Coronary artery (tissue), 2 donors: ENCODE results near the gene EDC3.

Experiments
- DNase-seq: peaks from one replicate; pipeline ENCODE4 v3.0.0-alpha.2; 2017; ENCODE audit warnings: low spot score
- H3K27ac ChIP-seq, 2 donors: fragments of 200-600 bp; sonication (generic); one replicate each; pipeline ENCODE4 v1.5.1; 2016 to 2019
- H3K4me3 ChIP-seq: fragments of 200-600 bp; sonication (generic); 2 replicates; pipeline ENCODE4 v1.5.1; 2016; ENCODE audit warnings: mild to moderate bottlenecking, moderate library complexity
- TF ChIP-seq, protein P1 (sequence below): fragments of 200-600 bp; sonication (generic); IDR thresholded peaks from one replicate; pipeline ENCODE4 v1.5.1; 2019; ENCODE audit warnings: antibody characterized with exemption

EDC3 gene

DNA sequence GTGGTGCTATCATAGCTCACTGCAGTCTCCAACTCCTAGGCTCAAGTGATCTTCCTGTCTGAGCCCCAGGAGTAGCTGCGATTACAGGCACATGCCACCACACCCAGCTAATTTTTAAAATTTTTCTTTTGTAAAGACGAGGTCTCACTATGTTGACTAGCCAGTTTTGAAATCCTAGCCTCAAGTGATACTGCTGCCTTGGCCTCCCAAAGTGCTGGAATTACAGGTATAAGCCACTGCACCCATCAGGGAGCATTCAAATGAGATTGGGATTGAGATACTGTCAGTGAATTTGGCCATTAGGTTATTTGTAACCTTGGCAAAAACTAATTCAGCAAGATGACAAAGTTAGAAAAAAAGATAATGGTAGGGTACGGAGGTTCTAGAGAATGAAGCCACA, 21.7 kb downstream of the EDC3 start:
- H3K27ac ChIP-seq = no peak overlapping the region
- TF ChIP-seq, protein P1, sequence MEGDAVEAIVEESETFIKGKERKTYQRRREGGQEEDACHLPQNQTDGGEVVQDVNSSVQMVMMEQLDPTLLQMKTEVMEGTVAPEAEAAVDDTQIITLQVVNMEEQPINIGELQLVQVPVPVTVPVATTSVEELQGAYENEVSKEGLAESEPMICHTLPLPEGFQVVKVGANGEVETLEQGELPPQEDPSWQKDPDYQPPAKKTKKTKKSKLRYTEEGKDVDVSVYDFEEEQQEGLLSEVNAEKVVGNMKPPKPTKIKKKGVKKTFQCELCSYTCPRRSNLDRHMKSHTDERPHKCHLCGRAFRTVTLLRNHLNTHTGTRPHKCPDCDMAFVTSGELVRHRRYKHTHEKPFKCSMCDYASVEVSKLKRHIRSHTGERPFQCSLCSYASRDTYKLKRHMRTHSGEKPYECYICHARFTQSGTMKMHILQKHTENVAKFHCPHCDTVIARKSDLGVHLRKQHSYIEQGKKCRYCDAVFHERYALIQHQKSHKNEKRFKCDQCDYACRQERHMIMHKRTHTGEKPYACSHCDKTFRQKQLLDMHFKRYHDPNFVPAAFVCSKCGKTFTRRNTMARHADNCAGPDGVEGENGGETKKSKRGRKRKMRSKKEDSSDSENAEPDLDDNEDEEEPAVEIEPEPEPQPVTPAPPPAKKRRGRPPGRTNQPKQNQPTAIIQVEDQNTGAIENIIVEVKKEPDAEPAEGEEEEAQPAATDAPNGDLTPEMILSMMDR = no peak
- no peak overlapping the region for H3K4me3 ChIP-seq
- no peak for DNase-seq

- DNase-seq = no peak
- TF ChIP-seq, protein P1 = no peak
- Histone ChIP-seq H3K27ac (no peak overlapping the region), H3K4me3 (no peak overlapping the region)
Observed at GRCh38 chr15:74669627-74670026, 26.2 kb downstream of the EDC3 start.

- TF ChIP-seq, protein P1 = no peak
- Histone ChIP-seq H3K27ac (no peak overlapping the region), H3K4me3 (no peak overlapping the region)
- no peak for DNase-seq
Observed at GRCh38 chr15:74667975-74668374, 27.8 kb downstream of the EDC3 start.

- Histone ChIP-seq H3K27ac (peak overlapping the region; percentile 20 to 66), H3K4me3 (no peak overlapping the region)
Observed at GRCh38 chr15:74664670-74665069, 31.2 kb downstream of the EDC3 start.

DNA sequence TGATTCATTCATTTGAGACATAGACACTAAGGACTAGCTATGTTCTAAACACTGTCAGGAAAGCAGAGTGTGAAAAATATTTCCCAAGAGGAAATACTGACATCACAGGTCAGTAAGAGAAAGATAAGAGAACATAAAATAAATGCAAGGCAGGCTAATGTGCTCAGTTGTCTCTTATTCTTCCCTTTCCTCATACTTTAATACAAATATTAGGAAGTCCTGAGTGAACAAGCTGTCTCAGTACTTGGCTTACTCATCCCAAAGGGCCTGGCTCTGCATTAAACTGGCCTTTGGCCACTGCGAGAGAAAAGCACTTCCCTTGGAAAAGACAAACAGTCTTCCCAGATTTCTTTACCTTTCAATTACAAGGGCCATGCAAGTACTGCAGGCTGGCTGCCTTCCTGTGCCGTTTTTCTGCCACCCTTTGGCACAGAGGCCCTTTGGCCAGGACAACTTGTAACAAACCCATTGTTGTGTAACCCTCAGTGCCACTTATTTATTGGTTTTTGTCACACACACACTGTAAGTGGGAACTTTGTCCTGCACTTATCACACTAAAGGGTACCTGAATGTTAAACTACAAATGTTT, 31.7 kb downstream of the EDC3 start:
- TF ChIP-seq, protein P1 = no peak
- DNase-seq = no peak
- Histone ChIP-seq H3K4me3 (no peak overlapping the region), H3K27ac (peak overlapping the region; percentile 20 to 66)

More at GRCh38 chr15:74664670-74665069, 31.2 kb downstream of the EDC3 start:
- TF ChIP-seq, protein P1 = no peak
- no peak for DNase-seq

- no peak overlapping the region for H3K4me3 ChIP-seq
- no peak for DNase-seq
- TF ChIP-seq, protein P1 = no peak
- peak overlapping the region in 1 of 2 donors; percentile 66 for H3K27ac ChIP-seq
Observed at GRCh38 chr15:74663303-74664027, 32.4 kb downstream of the EDC3 start.
